C4-2B (cell line): ENCODE data around the gene ARHGAP20.

ENCODE experiments used
- H3K27ac ChIP-seq: fragments of 450-650 bp; 2 replicates; pipeline ENCODE4 v1.5.1; 2017
- CTCF ChIP-seq: fragments of 450-650 bp; conservative IDR thresholded peaks from 2 replicates; pipeline ENCODE4 v1.5.1; 2017; ENCODE audit warnings: mild to moderate bottlenecking
- ZFX ChIP-seq: fragments of 450-650 bp; IDR thresholded peaks from 2 replicates; pipeline ENCODE4 v1.6.1; 2017

ARHGAP20 gene

GRCh38 chr11:110755941-110756340, 43.7 kb upstream of the ARHGAP20 start:
- no peak overlapping the region for H3K27ac ChIP-seq
- TF ChIP-seq CTCF: no peak
- no peak for TF ChIP-seq ZFX

GRCh38 chr11:110752890-110753289, 40.7 kb upstream of the ARHGAP20 start:
- H3K27ac ChIP-seq: no peak overlapping the region
- no peak for TF ChIP-seq CTCF
- TF ChIP-seq ZFX: no peak

- no peak overlapping the region for H3K27ac ChIP-seq
- TF ChIP-seq CTCF (no peak), ZFX (no peak)
Measured at GRCh38 chr11:110750100-110750499, 37.9 kb upstream of the ARHGAP20 start.

GRCh38 chr11:110747531-110747930, 35.3 kb upstream of the ARHGAP20 start:
- TF ChIP-seq CTCF: no peak
- TF ChIP-seq ZFX: no peak

GRCh38 chr11:110738641-110739040, 26.4 kb upstream of the ARHGAP20 start:
- TF ChIP-seq CTCF: no peak
- no peak for TF ChIP-seq ZFX
- no peak overlapping the region for H3K27ac ChIP-seq

More at GRCh38 chr11:110747531-110747930, 35.3 kb upstream of the ARHGAP20 start:
- H3K27ac ChIP-seq: no peak overlapping the region

GRCh38 chr11:110737593-110737992, 25.4 kb upstream of the ARHGAP20 start:
- H3K27ac ChIP-seq: no peak overlapping the region
- TF ChIP-seq CTCF: no peak
- TF ChIP-seq ZFX: no peak

- no peak overlapping the region for H3K27ac ChIP-seq
- TF ChIP-seq ZFX (no peak), CTCF (no peak)
Measured at GRCh38 chr11:110736171-110736553, 23.9 kb upstream of the ARHGAP20 start.
